ENCODE measurements around the gene ATP2A3. TPM values are rescaled to one million over a fixed set of nuclear protein-coding genes. Genes with fewer than 3 reads are reported as not detected.

Gene ATP2A3
- total RNA-seq, result 458 and 541 TPM in 2 replicates

DNA sequence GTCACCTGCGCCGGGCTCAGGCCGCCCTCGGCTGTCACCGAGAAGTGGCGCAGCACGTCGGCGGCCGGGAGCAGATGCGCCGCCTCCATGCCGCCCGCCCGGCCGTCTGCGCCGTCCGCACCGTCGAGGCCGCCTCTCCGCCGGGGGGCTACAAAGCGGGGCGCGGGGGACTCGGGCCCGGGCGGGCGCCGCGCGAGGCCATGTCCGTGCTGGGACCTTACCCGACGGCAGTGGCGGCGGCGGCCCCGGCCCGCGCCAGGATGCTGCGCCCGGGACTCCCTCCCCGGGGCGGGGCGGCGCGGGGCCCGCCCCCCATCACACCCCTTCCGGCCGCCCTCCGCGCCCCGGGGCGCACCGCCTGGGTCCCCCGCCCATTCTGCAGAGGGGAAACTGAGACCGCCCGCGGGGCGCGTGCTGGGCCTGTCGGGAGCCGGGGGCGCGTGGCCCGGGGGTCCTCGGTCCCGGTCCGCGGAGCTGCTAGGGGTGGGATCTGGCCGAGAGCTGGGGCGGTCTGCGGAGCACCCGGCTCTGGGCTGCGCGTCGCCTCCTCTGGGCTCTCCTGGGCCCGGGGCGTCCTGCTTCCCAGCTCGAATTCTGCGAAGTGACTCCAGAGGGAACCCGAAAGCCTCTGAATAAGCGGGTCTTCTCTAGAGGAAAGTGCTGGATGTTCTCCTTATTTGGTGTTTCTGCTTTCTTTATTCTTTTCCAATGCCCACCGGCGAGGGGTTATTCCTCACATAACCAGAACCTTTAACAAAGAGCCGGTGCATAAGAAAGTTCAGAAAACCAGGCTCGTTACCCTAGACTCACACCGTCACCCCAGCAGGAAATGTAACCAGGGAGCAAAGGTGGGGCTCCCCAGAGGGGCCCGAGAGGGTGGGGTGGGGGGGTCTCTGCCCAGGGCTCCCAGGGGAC lies at the start of gene ATP2A3:
ATP2A3 (minus strand) TSS at position 235 of the 915 bp plus-strand sequence; CDS start at position 89, 146 bp downstream.
- peaks cover 84% of the 10 kb centered on the region for H3K4me1 Mint-ChIP-seq
- TF ChIP-seq, protein P1, sequence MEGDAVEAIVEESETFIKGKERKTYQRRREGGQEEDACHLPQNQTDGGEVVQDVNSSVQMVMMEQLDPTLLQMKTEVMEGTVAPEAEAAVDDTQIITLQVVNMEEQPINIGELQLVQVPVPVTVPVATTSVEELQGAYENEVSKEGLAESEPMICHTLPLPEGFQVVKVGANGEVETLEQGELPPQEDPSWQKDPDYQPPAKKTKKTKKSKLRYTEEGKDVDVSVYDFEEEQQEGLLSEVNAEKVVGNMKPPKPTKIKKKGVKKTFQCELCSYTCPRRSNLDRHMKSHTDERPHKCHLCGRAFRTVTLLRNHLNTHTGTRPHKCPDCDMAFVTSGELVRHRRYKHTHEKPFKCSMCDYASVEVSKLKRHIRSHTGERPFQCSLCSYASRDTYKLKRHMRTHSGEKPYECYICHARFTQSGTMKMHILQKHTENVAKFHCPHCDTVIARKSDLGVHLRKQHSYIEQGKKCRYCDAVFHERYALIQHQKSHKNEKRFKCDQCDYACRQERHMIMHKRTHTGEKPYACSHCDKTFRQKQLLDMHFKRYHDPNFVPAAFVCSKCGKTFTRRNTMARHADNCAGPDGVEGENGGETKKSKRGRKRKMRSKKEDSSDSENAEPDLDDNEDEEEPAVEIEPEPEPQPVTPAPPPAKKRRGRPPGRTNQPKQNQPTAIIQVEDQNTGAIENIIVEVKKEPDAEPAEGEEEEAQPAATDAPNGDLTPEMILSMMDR (IDR thresholded peaks at IDR 0.05), result no peak
- intact Hi-C loops (cut with micrococcal nuclease), result loop anchor here (2.0 to 5.0 kb wide), 5 partner anchors 108 to 1562 kb away; partner anchors contain the start of genes CYB5D2, MNT, NCBP3 and PFN1
- peak within 1 kb of the TSS; percentile 89 for H3K4me3 Mint-ChIP-seq
- H3K36me3 Mint-ChIP-seq (ENCODE audit: low read depth), result peaks cover 29% of the 10 kb centered on the region
- CTCF ChIA-PET, result interaction anchor here (0.6 to 4.2 kb wide), 4 partner anchors 27 to 118 kb away, joined by 3 to 72 read pairs (median 12); partner anchors contain the start of gene NCBP3
- DNase-seq (peak; percentile 77), ATAC-seq (ENCODE audit: low read depth) (peak; percentile 37)
- peak within 1 kb of the TSS; percentile 94 for H3K27ac Mint-ChIP-seq
- POLR2A ChIA-PET, result interaction anchor here (0.6 to 10.9 kb wide), 18 partner anchors 8 to 328 kb away, joined by 3 to 311 read pairs (median 5); partner anchors contain the start of genes CTNS, NCBP3, P2RX1 and SHPK
- H3K27me3 Mint-ChIP-seq, result no peaks in the 10 kb centered on the region
- no peaks in the 10 kb centered on the region for H3K9me3 Mint-ChIP-seq

DNA sequence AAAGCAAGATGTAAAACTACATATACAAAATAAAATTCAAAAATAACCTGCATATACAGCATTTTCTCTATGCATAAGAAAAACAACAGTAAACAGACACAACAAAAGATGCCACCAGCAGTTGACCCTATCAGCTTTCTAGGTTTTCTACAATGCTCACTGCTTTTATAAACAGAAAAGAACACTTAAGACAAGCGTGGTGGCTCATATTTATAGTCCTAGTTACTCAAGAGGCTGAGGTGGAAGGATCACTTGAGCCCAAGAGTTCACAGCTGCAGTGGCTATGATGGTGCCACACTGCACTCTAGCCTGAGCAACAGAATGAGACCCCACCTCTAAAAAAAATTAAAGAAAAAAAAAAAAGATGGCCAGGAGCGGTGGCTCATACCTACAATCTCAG lies 46.5 kb upstream of the ATP2A3 start:
- no peaks in the 10 kb centered on the region for H3K27me3 Mint-ChIP-seq
- TF ChIP-seq, protein P1 (IDR thresholded peaks at IDR 0.05), result no peak
- POLR2A ChIA-PET, result interaction anchor here (0.6 kb wide), 1 partner anchor 406 kb away, joined by 3 read pairs; no protein-coding TSS in a partner anchor
- ATAC-seq (ENCODE audit: low read depth) (no peak), DNase-seq (no peak)
- no peak overlapping the region for H3K27ac Mint-ChIP-seq
- intact Hi-C loops (cut with micrococcal nuclease), result no loop called here
- CTCF ChIA-PET, result no interaction called here
- H3K9me3 Mint-ChIP-seq, result no peaks in the 10 kb centered on the region
- no peak overlapping the region for H3K4me3 Mint-ChIP-seq
- no peaks in the 10 kb centered on the region for H3K4me1 Mint-ChIP-seq
- peaks cover 87% of the 10 kb centered on the region for H3K36me3 Mint-ChIP-seq (ENCODE audit: low read depth)

DNA sequence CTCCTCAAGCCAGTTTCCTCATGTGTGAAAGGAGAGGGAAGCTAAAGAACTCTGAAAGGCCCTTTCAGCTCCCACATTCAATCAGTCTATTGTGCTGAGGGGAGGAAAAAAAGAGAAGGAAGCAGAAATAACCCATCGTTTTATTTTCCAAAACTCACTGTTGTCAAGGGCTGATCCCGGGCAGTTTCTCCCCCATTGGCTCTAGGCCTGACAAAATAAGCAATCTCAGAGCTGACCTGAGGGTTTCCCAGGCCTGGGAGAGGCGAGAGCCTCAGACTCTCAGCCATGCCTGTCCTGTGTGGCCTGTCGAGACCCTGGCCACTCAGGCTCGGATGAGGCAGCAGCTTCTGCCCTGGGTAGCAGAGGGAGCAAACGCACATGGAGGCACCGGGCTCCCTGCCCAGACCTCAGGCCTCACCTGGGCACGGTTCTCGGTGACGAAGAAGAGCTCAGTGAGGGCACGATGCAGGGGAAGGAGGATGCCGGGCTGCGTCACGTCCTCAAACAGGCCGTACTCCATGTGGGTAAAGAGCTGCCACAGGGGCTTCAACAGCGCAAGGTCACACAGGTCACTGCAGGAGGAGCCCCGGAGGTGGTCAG lies 45.0 kb upstream of the ATP2A3 start:
- Mint-ChIP-seq H3K4me1 (peaks cover 8% of the 10 kb centered on the region), H3K36me3 (ENCODE audit: low read depth) (peaks cover 75% of the 10 kb centered on the region), H3K4me3 (no peak overlapping the region), H3K27ac (no peak overlapping the region), H3K9me3 (no peaks in the 10 kb centered on the region), H3K27me3 (no peaks in the 10 kb centered on the region)
- TF ChIP-seq, protein P1 (IDR thresholded peaks at IDR 0.05), result no peak
- CTCF ChIA-PET, result interaction anchor here (0.6 to 1.7 kb wide), 4 partner anchors 9 to 149 kb away, joined by 3 to 6 read pairs (median 3); no protein-coding TSS in a partner anchor
- POLR2A ChIA-PET, result interaction anchor here (0.5 kb wide), 1 partner anchor 146 kb away, joined by 3 read pairs; no protein-coding TSS in a partner anchor
- intact Hi-C loops (cut with micrococcal nuclease), result no loop called here
- no peak for ATAC-seq (ENCODE audit: low read depth)
- DNase-seq, result no peak

- H3K4me1 Mint-ChIP-seq, result peaks cover 9% of the 10 kb centered on the region
- ATAC-seq (ENCODE audit: low read depth), result no peak
- ChIA-PET CTCF (interaction anchor here (0.6 to 1.7 kb wide), 6 partner anchors 10 to 149 kb away, joined by 3 to 6 read pairs (median 3); no protein-coding TSS in a partner anchor), POLR2A (interaction anchor here (0.7 kb wide), 1 partner anchor 42 kb away, joined by 5 read pairs; no protein-coding TSS in a partner anchor)
- H3K27ac Mint-ChIP-seq, result no peak overlapping the region
- intact Hi-C loops (cut with micrococcal nuclease), result no loop called here
- no peak overlapping the region for H3K4me3 Mint-ChIP-seq
- no peaks in the 10 kb centered on the region for H3K9me3 Mint-ChIP-seq
- no peak for DNase-seq
- peaks cover 68% of the 10 kb centered on the region for H3K36me3 Mint-ChIP-seq (ENCODE audit: low read depth)
- TF ChIP-seq, protein P1 (IDR thresholded peaks at IDR 0.05), result no peak
- H3K27me3 Mint-ChIP-seq, result no peaks in the 10 kb centered on the region
Observed at GRCh38 chr17:4008441-4009185, 44.4 kb upstream of the ATP2A3 start.
